Activated T-cell treated with anti-CD3 and anti-CD28 coated beads, Interleukin-2, amount 50 U/mL, for 4 hours (primary cell): Measurements from ENCODE around the gene COL9A3. TPM values are rescaled to one million over a fixed set of nuclear protein-coding genes. Genes with fewer than 3 reads are reported as not detected.

Experiments used
- ATAC-seq, 2 donors: fragments of 200-7000 bp; cut with Tn5 transposase; one replicate each; pipeline ENCODE4 v1.10.0; 2021
- DNase-seq: peaks from one replicate; pipeline ENCODE4 v3.0.0-alpha.2; 2020
- H3K27me3 Mint-ChIP-seq: one replicate; pipeline ENCODE4 v1.8.0; 2021; ENCODE audit warnings: low read depth, mixed read lengths
- H3K36me3 Mint-ChIP-seq: one replicate; pipeline ENCODE4 v1.8.0; 2022; ENCODE audit warnings: mixed read lengths; ENCODE audit not compliant: insufficient read depth
- H3K4me1 Mint-ChIP-seq: one replicate; pipeline ENCODE4 v1.8.0; 2021; ENCODE audit warnings: low read depth, mixed read lengths
- H3K4me3 Mint-ChIP-seq: one replicate; pipeline ENCODE4 v1.8.0; 2021; ENCODE audit warnings: mild to moderate bottlenecking, moderate library complexity, mixed read lengths
- H3K9me3 Mint-ChIP-seq: one replicate; pipeline ENCODE4 v1.8.0; 2021; ENCODE audit warnings: mixed read lengths
- total RNA-seq, 3 donors: library from RNA; stranded (reverse); gene quantifications; one replicate each; pipeline ENCODE4 v1.2.1, GENCODE V29; 2021

COL9A3 gene
- total RNA-seq, 3 donors from 2014 or later = 0.10 to 0.33 (median 0.21) TPM

- no peak overlapping the region for H3K4me3 Mint-ChIP-seq
- H3K4me1 Mint-ChIP-seq = peaks cover 11% of the 10 kb centered on the region
- no peak for DNase-seq
- H3K9me3 Mint-ChIP-seq = no peaks in the 10 kb centered on the region
- peaks cover 31% of the 10 kb centered on the region for H3K27me3 Mint-ChIP-seq
- no peaks in the 10 kb centered on the region for H3K36me3 Mint-ChIP-seq
- no peak for ATAC-seq
Observed at GRCh38 chr20:62818592-62819493, 2.0 kb downstream of the COL9A3 start.

- Mint-ChIP-seq H3K9me3 (no peaks in the 10 kb centered on the region), H3K4me3 (no peak overlapping the region), H3K27me3 (peaks cover 31% of the 10 kb centered on the region), H3K4me1 (peaks cover 11% of the 10 kb centered on the region), H3K36me3 (no peaks in the 10 kb centered on the region)
- ATAC-seq (no peak), DNase-seq (no peak)
Observed at GRCh38 chr20:62819494-62820174, 2.8 kb downstream of the COL9A3 start.

- Mint-ChIP-seq H3K27me3 (peaks cover 27% of the 10 kb centered on the region), H3K9me3 (no peaks in the 10 kb centered on the region), H3K36me3 (no peaks in the 10 kb centered on the region), H3K4me3 (no peak overlapping the region), H3K4me1 (peaks cover 11% of the 10 kb centered on the region)
- ATAC-seq (no peak), DNase-seq (no peak)
Observed at GRCh38 chr20:62820208-62820961, 3.5 kb downstream of the COL9A3 start.

GRCh38 chr20:62820962-62821725 is 4.3 kb downstream of the COL9A3 start:
- Mint-ChIP-seq H3K4me1 (peaks cover 6% of the 10 kb centered on the region), H3K27me3 (peaks cover 19% of the 10 kb centered on the region), H3K36me3 (no peaks in the 10 kb centered on the region), H3K4me3 (no peak overlapping the region), H3K9me3 (no peaks in the 10 kb centered on the region)
- DNase-seq (no peak), ATAC-seq (no peak)

GRCh38 chr20:62821726-62822210 is 4.9 kb downstream of the COL9A3 start:
- peaks cover 4% of the 10 kb centered on the region for H3K4me1 Mint-ChIP-seq
- no peak overlapping the region for H3K4me3 Mint-ChIP-seq
- DNase-seq (no peak), ATAC-seq (no peak)
- no peaks in the 10 kb centered on the region for H3K9me3 Mint-ChIP-seq
- H3K36me3 Mint-ChIP-seq = no peaks in the 10 kb centered on the region
- H3K27me3 Mint-ChIP-seq = peaks cover 16% of the 10 kb centered on the region

- Mint-ChIP-seq H3K9me3 (no peaks in the 10 kb centered on the region), H3K36me3 (no peaks in the 10 kb centered on the region), H3K4me1 (peaks cover 4% of the 10 kb centered on the region), H3K27me3 (peaks cover 16% of the 10 kb centered on the region), H3K4me3 (no peak overlapping the region)
- DNase-seq (no peak), ATAC-seq (no peak)
Observed at GRCh38 chr20:62822239-62822787, 5.5 kb downstream of the COL9A3 start.

- Mint-ChIP-seq H3K9me3 (no peaks in the 10 kb centered on the region), H3K36me3 (no peaks in the 10 kb centered on the region), H3K4me1 (peaks cover 4% of the 10 kb centered on the region), H3K4me3 (no peak overlapping the region), H3K27me3 (peaks cover 12% of the 10 kb centered on the region)
- peak; percentile 47 to 54 for ATAC-seq
- DNase-seq = no peak
Observed at GRCh38 chr20:62822788-62823651, 6.2 kb downstream of the COL9A3 start.

GRCh38 chr20:62823688-62824475 is 7.0 kb downstream of the COL9A3 start:
- ATAC-seq (no peak), DNase-seq (no peak)
- Mint-ChIP-seq H3K27me3 (peaks cover 4% of the 10 kb centered on the region), H3K9me3 (no peaks in the 10 kb centered on the region), H3K36me3 (no peaks in the 10 kb centered on the region), H3K4me3 (no peak overlapping the region), H3K4me1 (peaks cover 4% of the 10 kb centered on the region)

GRCh38 chr20:62824476-62825332 is 7.9 kb downstream of the COL9A3 start:
- ATAC-seq = peak; percentile 56 to 74
- Mint-ChIP-seq H3K4me1 (peaks cover 4% of the 10 kb centered on the region), H3K36me3 (no peaks in the 10 kb centered on the region), H3K27me3 (peaks cover 4% of the 10 kb centered on the region), H3K9me3 (no peaks in the 10 kb centered on the region), H3K4me3 (peak overlapping the region; percentile 26)
- DNase-seq = no peak

- Mint-ChIP-seq H3K4me1 (peaks cover 4% of the 10 kb centered on the region), H3K27me3 (no peaks in the 10 kb centered on the region), H3K36me3 (no peaks in the 10 kb centered on the region), H3K4me3 (no peak overlapping the region), H3K9me3 (no peaks in the 10 kb centered on the region)
- DNase-seq = no peak
- no peak for ATAC-seq
Observed at GRCh38 chr20:62825333-62825985, 8.6 kb downstream of the COL9A3 start.

GRCh38 chr20:62825986-62826645 is 9.3 kb downstream of the COL9A3 start:
- Mint-ChIP-seq H3K36me3 (no peaks in the 10 kb centered on the region), H3K27me3 (no peaks in the 10 kb centered on the region), H3K9me3 (no peaks in the 10 kb centered on the region), H3K4me3 (no peak overlapping the region), H3K4me1 (peaks cover 4% of the 10 kb centered on the region)
- DNase-seq = no peak
- ATAC-seq = no peak
